Subcutaneous adipose tissue (tissue), 4 donors: ENCODE data around the gene CHST11. TPM values are rescaled to one million over a fixed set of nuclear protein-coding genes. Genes with fewer than 3 reads are reported as not detected.

ENCODE experiments used
- CTCF ChIP-seq: fragments of 450-650 bp; IDR thresholded peaks from one replicate; pipeline ENCODE4 v1.5.1; 2016; ENCODE audit warnings: low read depth, mild to moderate bottlenecking, control low read depth, antibody characterized with exemption, moderate library complexity
- total RNA-seq, 4 donors: library from RNA; depleted of rRNA; stranded (reverse); fragments of >200 nt; gene quantifications; one replicate each; pipeline ENCODE4 v1.1.0, GENCODE V29; 2016

CHST11 gene
- total RNA-seq, 4 donors from 2014 or later: 5.1 to 48.4 (median 9.3) TPM

- TF ChIP-seq CTCF: no peak
These were observed 109.7 kb downstream of the CHST11 start for GRCh38 chr12:104566244-104566993.

DNA sequence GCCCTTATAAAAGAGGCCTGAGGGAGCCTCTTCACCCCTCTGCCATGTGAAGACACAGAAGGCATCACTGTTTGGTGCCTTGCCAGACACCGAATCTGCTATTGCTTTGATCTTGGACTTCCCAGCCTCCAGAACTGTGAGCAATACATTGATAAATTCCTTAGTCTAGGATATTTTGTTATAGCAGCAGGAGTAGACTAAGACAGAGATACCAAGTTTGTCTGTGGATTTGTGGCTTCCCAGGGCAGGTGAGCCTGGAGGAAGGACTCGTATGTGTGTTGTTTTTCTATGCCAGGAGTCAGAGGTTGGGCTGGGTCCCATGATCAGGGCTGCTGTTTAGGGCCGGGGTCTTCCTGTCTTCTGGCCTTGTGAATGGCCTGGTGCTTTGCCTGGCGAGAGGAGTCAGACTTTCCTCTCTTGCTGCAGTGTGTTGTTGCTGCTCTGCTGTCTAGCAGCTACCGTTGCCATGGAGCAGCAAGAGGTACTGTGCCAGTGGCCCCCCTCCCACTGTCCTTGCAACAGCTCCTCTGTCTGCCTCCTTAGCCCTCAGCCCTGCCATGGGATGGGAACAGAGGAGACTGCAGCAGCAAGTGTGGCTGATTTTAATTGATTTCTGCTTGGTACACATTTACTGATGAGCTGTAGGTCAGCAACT lies 111.2 kb downstream of the CHST11 start:
- no peak for TF ChIP-seq CTCF

GRCh38 chr12:104568487-104568868 lies 111.7 kb downstream of the CHST11 start:
- TF ChIP-seq CTCF: no peak

DNA sequence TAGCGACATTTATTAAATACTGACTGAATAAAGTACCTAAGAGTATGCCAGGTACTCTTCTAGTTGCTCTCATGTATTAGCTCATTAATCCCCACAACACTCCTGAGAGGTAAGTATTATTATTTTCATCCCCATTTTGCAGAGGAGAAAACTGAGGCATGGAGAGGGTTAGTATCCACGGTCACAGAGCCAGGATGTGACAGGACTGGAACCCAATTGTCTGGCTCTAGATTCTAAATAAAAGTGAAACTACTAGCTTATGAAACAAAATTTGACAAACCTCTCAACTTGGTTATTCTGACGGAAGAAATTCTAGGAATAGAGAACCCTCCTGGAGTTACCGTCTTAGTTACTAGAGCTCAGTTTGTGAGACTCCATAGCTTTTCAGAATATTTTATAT lies 112.2 kb downstream of the CHST11 start:
- no peak for TF ChIP-seq CTCF

DNA sequence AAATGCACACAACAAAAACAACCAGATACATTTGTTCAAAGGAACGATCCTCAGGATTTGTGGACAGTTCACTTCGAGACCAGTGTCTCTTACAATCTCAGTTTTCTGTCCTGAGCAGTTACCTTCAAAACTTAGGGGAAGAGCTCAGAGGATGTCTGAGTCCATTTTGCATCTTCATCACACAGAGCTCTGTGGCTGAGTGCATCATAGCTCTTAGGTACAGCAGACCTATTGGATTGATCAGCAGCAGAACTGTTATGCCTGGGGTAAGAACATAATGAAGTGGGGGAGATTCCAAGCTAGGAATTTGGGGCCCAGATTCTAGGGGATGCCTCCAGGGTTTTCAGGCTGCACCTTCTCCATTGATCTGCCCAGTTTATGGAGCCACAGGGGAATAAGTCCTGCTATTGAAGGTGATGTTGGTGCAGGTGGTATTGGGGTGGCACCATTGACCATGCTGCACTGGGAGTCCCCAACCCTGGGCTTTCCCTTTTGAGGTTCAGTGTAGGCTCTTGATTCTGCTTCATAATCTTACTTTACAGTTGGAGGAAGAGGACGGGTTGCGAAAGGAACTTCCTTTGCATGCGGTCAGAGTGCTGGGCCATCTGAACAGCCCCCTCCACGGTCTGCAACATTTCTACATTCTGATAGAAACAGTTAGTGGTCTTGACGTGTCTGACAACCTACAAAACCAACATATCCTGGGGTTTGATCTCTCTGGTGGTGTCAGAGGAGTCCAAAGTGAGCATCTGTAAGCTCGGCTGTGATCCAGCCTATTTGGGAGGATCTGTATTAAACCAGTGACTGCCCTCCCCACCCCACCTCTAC lies 112.8 kb downstream of the CHST11 start:
- TF ChIP-seq CTCF: no peak

DNA sequence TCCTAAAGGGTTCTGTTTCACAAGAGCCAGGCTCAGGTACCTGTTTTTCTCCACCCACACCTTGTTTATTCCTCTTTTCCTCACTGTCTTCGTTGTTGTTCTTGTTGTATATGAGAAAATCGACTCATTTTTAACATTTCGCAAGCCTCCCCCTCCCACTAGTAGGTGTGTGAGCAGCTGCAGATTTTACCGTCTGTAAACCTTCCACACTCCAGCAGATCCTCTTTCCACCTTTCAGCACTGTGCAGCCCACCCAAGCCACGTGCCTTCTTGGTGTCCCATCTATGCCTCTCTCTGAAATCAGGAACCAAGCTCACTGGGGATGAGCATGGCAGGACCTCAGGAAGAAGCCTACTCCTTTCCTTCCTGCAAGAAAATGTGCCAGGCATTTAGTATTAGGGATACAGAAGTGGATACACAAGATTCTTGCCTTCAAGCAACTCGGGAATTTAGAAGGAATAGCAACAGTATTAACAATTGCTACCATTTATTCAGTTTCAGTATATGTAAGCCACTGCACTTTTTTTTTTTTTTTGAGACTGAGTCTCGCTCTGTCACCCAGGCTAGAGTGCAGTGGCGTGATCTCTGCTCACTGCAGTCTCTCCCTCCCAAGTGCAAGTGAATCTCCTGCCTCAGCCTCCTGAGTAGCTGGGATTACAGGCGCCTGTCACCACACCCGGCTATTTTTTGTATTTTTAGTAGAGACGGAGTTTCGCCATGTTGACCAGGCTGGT lies 113.6 kb downstream of the CHST11 start:
- TF ChIP-seq CTCF: no peak

DNA sequence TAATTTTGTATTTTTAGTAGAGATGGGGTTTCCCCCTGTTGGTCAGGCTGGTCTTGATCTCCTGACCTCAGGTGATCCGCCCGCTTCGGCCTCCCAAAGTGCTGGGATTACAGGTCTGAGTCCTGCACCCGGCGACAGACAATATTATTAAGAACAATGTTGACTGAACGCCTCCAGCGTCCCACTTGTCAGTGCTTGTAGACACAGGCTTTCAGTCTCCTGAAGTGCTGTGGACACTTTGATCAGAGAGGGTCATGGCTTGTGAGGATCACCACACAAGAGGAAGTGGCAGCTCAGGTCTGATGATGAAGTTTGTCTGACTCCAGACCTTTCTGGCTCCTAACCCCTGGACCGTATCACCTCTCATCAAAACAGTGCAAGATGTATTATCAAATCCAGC lies 114.6 kb downstream of the CHST11 start:
- no peak for TF ChIP-seq CTCF
